Endothelial cell of umbilical vein (primary cell): ENCODE data around the gene MOB2. TPM values are rescaled to one million over a fixed set of nuclear protein-coding genes. Genes with fewer than 3 reads are reported as not detected.
A peak's percentile ranks its signal among the peaks of the same experiment; 100 is the strongest.

Experiments used
- BruUV-seq: library from RNA; stranded (reverse); fragments of 400-500 nt; replicated peaks from 2 replicates; lab custom pipeline; 2021; lab: Mats Ljungman, UMichigan
- CTCF ChIA-PET: fragments of 300-600, 350-600 bp; sonication (Branson Sonifier 250); formaldehyde crosslinking; loops from one replicate; lab custom pipeline; 2021; ENCODE audit warnings: antibody characterized with exemption, inconsistent platforms; lab: Charles Lee
- POLR2A ChIA-PET: fragments of 300-600, 350-600 bp; sonication (Branson Sonifier 250); formaldehyde crosslinking; loops from one replicate; lab custom pipeline; 2021; ENCODE audit warnings: antibody characterized with exemption, inconsistent platforms; lab: Charles Lee
- DNase-seq: peaks from one replicate; pipeline ENCODE4 v3.0.0-alpha.2; 2011; ENCODE audit warnings: low read depth, low spot score
- FAIRE-seq: peaks from 2 replicates; lab custom pipeline; 2011; peaks lifted over from hg19 to GRCh38; lab: Jason Lieb, UNC
- H2AFZ ChIP-seq: 2 replicates; pipeline ENCODE4 v1.6.0; 2012; ENCODE audit warnings: low read depth, low read length, control low read depth, inconsistent platforms
- H3K27ac ChIP-seq: 2 replicates; pipeline ENCODE4 v1.5.1; 2011; ENCODE audit warnings: low read depth, mild to moderate bottlenecking, control low read depth, low read length, moderate library complexity; ENCODE audit not compliant: insufficient read depth
- H3K27me3 ChIP-seq, 2 experiments: 2 replicates each; pipeline versions ENCODE4 v1.6.0 to v1.6.1; 2011; ENCODE audit warnings: low read length in 2 of 2, mixed read lengths in 1 of 2; ENCODE audit not compliant: control insufficient read depth in 2 of 2, insufficient read depth in 2 of 2
- H3K36me3 ChIP-seq, 2 experiments: 2 replicates in 1 of 2; 3 replicates in 1 of 2; pipeline ENCODE4 v1.5.1; 2011; ENCODE audit warnings: low read length in 2 of 2, mild to moderate bottlenecking in 1 of 2, moderate library complexity in 1 of 2; ENCODE audit not compliant: control insufficient read depth in 2 of 2, insufficient read depth in 2 of 2; ENCODE audit errors: extremely low read depth in 1 of 2
- H3K4me1 ChIP-seq: 3 replicates; pipeline ENCODE4 v1.5.1; 2011; ENCODE audit warnings: mild to moderate bottlenecking, low read length; ENCODE audit not compliant: control insufficient read depth, insufficient read depth; ENCODE audit errors: extremely low read depth
- H3K4me2 ChIP-seq: 2 replicates; pipeline ENCODE4 v1.6.1; 2011; ENCODE audit warnings: low read length, control low read depth, mixed read lengths; ENCODE audit not compliant: insufficient read depth
- H3K4me3 ChIP-seq, 3 experiments: fragments of 200-600 bp in 1 of 3; sonication (generic), shearing (Covaris generic) in 1 of 3; replicated peaks in 1 of 3; 2 replicates each; pipeline ENCODE4 v1.5.1; 2011 to 2016; ENCODE audit warnings: control low read depth in 3 of 3, low read length in 3 of 3, mild to moderate bottlenecking in 2 of 3, inconsistent platforms in 1 of 3, low read depth in 1 of 3, moderate library complexity in 1 of 3; ENCODE audit not compliant: insufficient read depth in 1 of 3
- H3K79me2 ChIP-seq: 2 replicates; pipeline ENCODE4 v1.6.0; 2012; ENCODE audit warnings: low read length, inconsistent platforms; ENCODE audit not compliant: control insufficient read depth, insufficient read depth
- H3K9ac ChIP-seq: replicated peaks from 2 replicates; pipeline ENCODE3; 2011; ENCODE audit warnings: low read length, control low read depth; ENCODE audit not compliant: insufficient read depth; ENCODE audit errors: extremely low read depth
- H3K9me1 ChIP-seq: replicated peaks from 3 replicates; pipeline ENCODE4 v1.6.0; 2011; ENCODE audit warnings: mild to moderate bottlenecking, low read length; ENCODE audit not compliant: control insufficient read depth, insufficient read depth; ENCODE audit errors: extremely low read depth
- H3K9me3 ChIP-seq: replicated peaks from 2 replicates; pipeline ENCODE4 v1.5.1; 2012; ENCODE audit warnings: low read length, inconsistent platforms; ENCODE audit not compliant: control insufficient read depth, insufficient read depth
- H4K20me1 ChIP-seq: replicated peaks from 2 replicates; pipeline ENCODE3; 2011; ENCODE audit warnings: mild to moderate bottlenecking, low read length; ENCODE audit not compliant: control insufficient read depth, insufficient read depth; ENCODE audit errors: extremely low read depth
- EZH2 ChIP-seq: IDR thresholded peaks from 2 replicates; pipeline ENCODE4 v1.6.1; 2012; ENCODE audit warnings: borderline replicate concordance, low read depth, mild to moderate bottlenecking, moderate library complexity, low read length, inconsistent platforms; ENCODE audit not compliant: severe bottlenecking
- FOS ChIP-seq: IDR thresholded peaks from 2 replicates; pipeline ENCODE4 v1.6.1; 2011; ENCODE audit warnings: mild to moderate bottlenecking, low read length, moderate library complexity, borderline replicate concordance; ENCODE audit not compliant: insufficient read depth
- GATA2 ChIP-seq: IDR thresholded peaks from 2 replicates; pipeline ENCODE4 v1.7.0; 2011; ENCODE audit warnings: low read depth, mild to moderate bottlenecking, moderate library complexity, mixed read lengths, low read length; ENCODE audit not compliant: insufficient read length, insufficient read depth
- JUN ChIP-seq: IDR thresholded peaks from 2 replicates; pipeline ENCODE4 v1.6.1; 2011; ENCODE audit warnings: borderline replicate concordance, low read depth; ENCODE audit not compliant: insufficient read length, insufficient read depth
- MYC ChIP-seq: IDR thresholded peaks from one replicate; pipeline ENCODE4 v1.6.1; 2011; ENCODE audit warnings: mild to moderate bottlenecking, low read depth, low read length
- POLR2A ChIP-seq: IDR thresholded peaks from 2 replicates; pipeline ENCODE4 v1.6.1; 2012; ENCODE audit warnings: low read depth, mild to moderate bottlenecking, control low read depth, low read length
- POLR2AphosphoS5 ChIP-seq: IDR thresholded peaks from 2 replicates; pipeline ENCODE4 v1.6.1; 2012; ENCODE audit warnings: low read depth, mild to moderate bottlenecking, control low read depth, low read length, moderate library complexity; ENCODE audit not compliant: insufficient read depth
- dilution Hi-C: fragments of 300-500 bp; cut with MboI; formaldehyde crosslinking; loops from one replicate; pipeline ENCODE4 v1.15.0; 2019; ENCODE audit warnings: low sequenced_read_pairs; ENCODE audit not compliant: extremely low pct_ligation_motif_present
- intact Hi-C: fragments of 100-400 bp; cut with micrococcal nuclease; formaldehyde crosslinking; loops from one replicate; pipeline ENCODE4 v1.10.0; 2022
- polyA plus RNA-seq, 4 experiments: library from polyadenylated mRNA; depleted of rRNA in 3 of 4; stranded (reverse) in 3 of 4; unstranded in 1 of 4; fragments of >200 nt; gene quantifications; 2 replicates each; pipeline versions ENCODE4 v1.2.1 to v1.2.3, GENCODE V29; 2011 to 2012; ENCODE audit warnings: missing spikeins in 1 of 4
- total RNA-seq: library from RNA; stranded (reverse); gene quantifications from 2 replicates; pipeline ENCODE4 v1.2.3, GENCODE V29; 2021
- TF ChIP-seq, protein P1 (sequence below), 2 donors: IDR thresholded peaks; 1 replicate in 1 of 2; 2 replicates in 1 of 2; pipeline ENCODE4 v1.5.1; 2011; ENCODE audit warnings: low read length in 2 of 2, mild to moderate bottlenecking in 2 of 2, moderate library complexity in 2 of 2, control low read depth in 1 of 2, inconsistent platforms in 1 of 2, low read depth in 1 of 2; ENCODE audit not compliant: insufficient read depth in 1 of 2; ENCODE audit errors: extremely low read depth in 1 of 2
- TF ChIP-seq, protein P2 (sequence below): IDR thresholded peaks from 2 replicates; pipeline ENCODE4 v1.6.1; 2011; ENCODE audit not compliant: insufficient read depth, insufficient read length

Gene MOB2
- total and polyA plus RNA-seq, 2 donors (not counting 3 experiments of a cell fraction or from before 2014, with no cell fraction given), result 38.2 to 50.6 TPM

DNA sequence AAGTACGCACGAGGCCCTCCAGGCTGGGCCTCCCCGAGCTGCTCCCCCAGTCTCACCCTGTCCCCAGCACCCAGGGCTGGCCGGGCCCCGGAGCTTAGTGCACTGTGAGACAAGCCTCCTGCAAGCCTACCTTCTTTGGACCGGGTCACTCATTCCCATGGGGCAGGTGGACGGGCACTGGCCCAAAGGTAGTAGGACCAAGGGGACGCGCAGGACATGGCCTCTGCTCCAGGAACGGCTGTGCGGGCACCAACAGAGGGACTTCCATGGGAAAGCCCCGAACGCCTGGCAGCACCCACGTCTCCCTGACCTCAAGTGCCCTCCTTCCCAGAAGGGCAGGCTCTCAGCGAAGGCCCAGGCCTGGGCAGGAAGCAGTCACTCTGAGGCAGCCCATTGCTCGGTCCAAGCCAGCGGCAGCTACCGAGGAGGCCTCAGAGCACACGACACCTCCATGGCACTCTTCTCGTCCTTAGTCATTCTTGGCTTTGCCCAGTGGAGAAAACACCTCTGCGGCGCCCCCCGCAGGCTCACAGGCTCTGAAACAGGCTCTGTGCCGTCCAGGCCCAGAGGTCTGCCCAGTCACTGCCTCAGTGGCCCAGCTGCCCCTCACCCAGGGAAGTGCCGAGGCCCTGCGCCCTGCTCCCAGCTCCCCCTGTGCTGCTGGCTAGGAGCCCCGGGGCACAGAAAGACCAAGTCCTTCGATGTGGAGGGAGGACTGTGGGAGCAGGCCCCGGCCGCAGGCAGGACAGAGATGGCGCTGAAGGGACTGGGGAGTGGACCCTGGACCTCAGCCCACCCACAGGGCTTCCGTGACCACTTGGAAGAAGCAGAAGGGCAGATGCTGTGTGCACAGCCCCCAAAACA is 3.8 kb downstream of the MOB2 start:
- TF ChIP-seq, protein P1, sequence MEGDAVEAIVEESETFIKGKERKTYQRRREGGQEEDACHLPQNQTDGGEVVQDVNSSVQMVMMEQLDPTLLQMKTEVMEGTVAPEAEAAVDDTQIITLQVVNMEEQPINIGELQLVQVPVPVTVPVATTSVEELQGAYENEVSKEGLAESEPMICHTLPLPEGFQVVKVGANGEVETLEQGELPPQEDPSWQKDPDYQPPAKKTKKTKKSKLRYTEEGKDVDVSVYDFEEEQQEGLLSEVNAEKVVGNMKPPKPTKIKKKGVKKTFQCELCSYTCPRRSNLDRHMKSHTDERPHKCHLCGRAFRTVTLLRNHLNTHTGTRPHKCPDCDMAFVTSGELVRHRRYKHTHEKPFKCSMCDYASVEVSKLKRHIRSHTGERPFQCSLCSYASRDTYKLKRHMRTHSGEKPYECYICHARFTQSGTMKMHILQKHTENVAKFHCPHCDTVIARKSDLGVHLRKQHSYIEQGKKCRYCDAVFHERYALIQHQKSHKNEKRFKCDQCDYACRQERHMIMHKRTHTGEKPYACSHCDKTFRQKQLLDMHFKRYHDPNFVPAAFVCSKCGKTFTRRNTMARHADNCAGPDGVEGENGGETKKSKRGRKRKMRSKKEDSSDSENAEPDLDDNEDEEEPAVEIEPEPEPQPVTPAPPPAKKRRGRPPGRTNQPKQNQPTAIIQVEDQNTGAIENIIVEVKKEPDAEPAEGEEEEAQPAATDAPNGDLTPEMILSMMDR (IDR thresholded peaks at IDR 0.05; ENCODE audit: extremely low read depth in 1 of 2, insufficient read depth in 1 of 2, low read depth in 1 of 2, low read length in 2 of 2), result peak in 1 of 2 donors; percentile 4
- TF ChIP-seq POLR2AphosphoS5, result no peak
- dilution Hi-C loops, result no loop called here
- CTCF ChIA-PET, result no interaction called here

DNA sequence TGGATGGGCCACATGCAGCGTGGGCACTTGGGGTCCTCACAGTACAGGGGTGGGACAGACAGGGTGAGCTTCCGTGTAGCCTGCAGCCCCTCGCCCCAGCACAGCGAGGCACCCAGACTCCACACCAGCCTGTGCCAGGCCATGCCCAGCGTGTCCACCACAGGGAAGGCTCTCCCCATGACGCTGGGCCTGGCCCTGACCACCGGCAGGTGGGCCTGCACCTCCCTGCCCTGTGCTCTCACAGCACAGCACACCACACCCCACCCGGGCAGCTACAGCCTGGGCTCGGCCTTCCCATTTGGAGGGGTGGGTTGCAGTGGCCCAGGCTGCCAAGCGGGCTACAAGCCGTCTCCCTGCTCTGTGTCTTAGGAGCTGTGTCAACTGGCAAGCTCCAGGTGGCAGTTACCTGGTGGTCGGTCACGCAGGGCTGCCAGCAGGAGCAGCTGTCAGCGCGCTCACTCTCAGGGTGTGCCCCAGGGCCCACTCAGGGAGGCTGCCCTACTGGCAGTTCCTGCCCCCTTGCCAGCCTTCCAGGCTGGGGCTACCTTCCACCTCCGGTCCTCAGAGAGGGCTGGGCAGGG is 4.6 kb downstream of the MOB2 start:
- H3K9me3 ChIP-seq, result no peaks in the 10 kb centered on the region
- no peaks in the 10 kb centered on the region for H4K20me1 ChIP-seq
- H3K9me1 ChIP-seq, result no peaks in the 10 kb centered on the region
- no peaks in the 10 kb centered on the region for H3K4me1 ChIP-seq
- no peak overlapping the region for H3K4me2 ChIP-seq
- DNase-seq (no peak), FAIRE-seq (no peak)
- no peak overlapping the region for H3K27ac ChIP-seq
- H3K9ac ChIP-seq, result no peak overlapping the region
- CTCF ChIA-PET, result no interaction called here
- no peak overlapping the region for H3K4me3 ChIP-seq
- no peak for TF ChIP-seq FOS
- TF ChIP-seq POLR2A, result no peak
- TF ChIP-seq, protein P1 (IDR thresholded peaks at IDR 0.05; ENCODE audit: extremely low read depth in 1 of 2, insufficient read depth in 1 of 2, low read depth in 1 of 2, low read length in 2 of 2), result no peak
- no peak for TF ChIP-seq MYC
- no peak for TF ChIP-seq JUN
- no peak for TF ChIP-seq EZH2
- no peak for TF ChIP-seq GATA2
- TF ChIP-seq, protein P2, sequence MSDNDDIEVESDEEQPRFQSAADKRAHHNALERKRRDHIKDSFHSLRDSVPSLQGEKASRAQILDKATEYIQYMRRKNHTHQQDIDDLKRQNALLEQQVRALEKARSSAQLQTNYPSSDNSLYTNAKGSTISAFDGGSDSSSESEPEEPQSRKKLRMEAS, result no peak
- TF ChIP-seq POLR2AphosphoS5, result no peak
- H3K36me3 ChIP-seq, result peaks cover 0 to 8% of the 10 kb centered on the region in 2 experiments
- no TSS peak for BruUV-seq
- dilution Hi-C loops (no loop called here), intact Hi-C loops (no loop called here)
- H3K27me3 ChIP-seq, result no peaks in the 10 kb centered on the region
- H3K79me2 ChIP-seq, result no peaks in the 10 kb centered on the region
- H2AFZ ChIP-seq, result no peak overlapping the region
- POLR2A ChIA-PET, result no interaction called here

More for the DNA sequence above, 3.8 kb downstream of the MOB2 start:
- Histone ChIP-seq H3K79me2 (no peaks in the 10 kb centered on the region), H3K9me1 (no peaks in the 10 kb centered on the region), H4K20me1 (no peaks in the 10 kb centered on the region), H3K9ac (no peak overlapping the region), H3K27me3 (no peaks in the 10 kb centered on the region), H3K4me2 (no peak overlapping the region), H3K4me1 (no peaks in the 10 kb centered on the region), H3K4me3 (no peak overlapping the region), H3K36me3 (peaks cover 0 to 6% of the 10 kb centered on the region in 2 experiments), H3K27ac (no peak overlapping the region), H3K9me3 (no peaks in the 10 kb centered on the region), H2AFZ (no peak overlapping the region)
- no TSS peak for BruUV-seq
- intact Hi-C loops, result no loop called here
- FAIRE-seq (no peak), DNase-seq (no peak)
- POLR2A ChIA-PET, result no interaction called here
